A549 (cell line): Measurements from ENCODE around the gene SMG9. TPM values are rescaled to one million over a fixed set of nuclear protein-coding genes. Genes with fewer than 3 reads are reported as not detected.
"Not testable (repeated sequence)": the region's sequence is repeated elsewhere in the genome, so short reads cannot be mapped to it uniquely, and the experiment has no call there.

Source experiments
- ATAC-seq, 2 experiments: fragments of 200-7000 bp in 1 of 2; fragments of >200 bp in 1 of 2; cut with Nextera tagmentation in 1 of 2; cut with Tn5 transposase in 1 of 2; 3 replicates each; pipeline versions ENCODE4 v1.8.0 to v1.9.1; 2018 to 2020; ENCODE audit warnings: mild to moderate bottlenecking in 1 of 2, moderate library complexity in 1 of 2
- CTCF ChIA-PET: fragments of 300-600 bp; sonication (Branson Sonifier 250); formaldehyde crosslinking; extraction: SDS; loops from one replicate; lab custom pipeline; 2021; ENCODE audit warnings: antibody characterized with exemption, inconsistent platforms; lab: Yijun Ruan, JAX
- POLR2A ChIA-PET: fragments of 350-600 bp; formaldehyde crosslinking; extraction: SDS; loops from one replicate; lab custom pipeline; 2021; ENCODE audit warnings: antibody characterized with exemption, inconsistent platforms; lab: Yijun Ruan, JAX
- DNase-seq, 2 experiments: peaks; one replicate each; pipeline versions ENCODE4 v3.0.0 to v3.0.0-alpha.2; 2011 to 2016; ENCODE audit warnings: low read depth in 1 of 2, low spot score in 1 of 2
- FAIRE-seq: peaks from 2 replicates; lab custom pipeline; 2011; peaks lifted over from hg19 to GRCh38; lab: Jason Lieb, UNC
- H3K27ac ChIP-seq, 2 experiments: fragments of >200 bp; sonication (Bioruptor Twin); formaldehyde crosslinking; 3 replicates each; pipeline ENCODE4 v1.5.1; 2016 to 2017
- H3K4me1 ChIP-seq: fragments of >200 bp; sonication (Bioruptor Twin); formaldehyde crosslinking; 3 replicates; pipeline ENCODE4 v1.6.1; 2016
- H3K4me2 ChIP-seq: fragments of >200 bp; sonication (Bioruptor Twin); formaldehyde crosslinking; 3 replicates; pipeline ENCODE4 v1.6.1; 2016
- H3K4me3 ChIP-seq: fragments of >200 bp; sonication (Bioruptor Twin); formaldehyde crosslinking; 3 replicates; pipeline ENCODE4 v1.5.1; 2016
- H3K9me3 ChIP-seq: fragments of >200 bp; sonication (Bioruptor Twin); formaldehyde crosslinking; 3 replicates; pipeline ENCODE4 v1.6.1; 2016
- ATOH8 ChIP-seq: fragments of 250-450 bp; sonication (Bioruptor Pico); IDR thresholded peaks from 2 replicates; pipeline ENCODE4 v1.5.0; 2020; ENCODE audit warnings: low read depth, mild to moderate bottlenecking, moderate library complexity
- BHLHE40 ChIP-seq: IDR thresholded peaks from 2 replicates; pipeline ENCODE4 v1.6.1; 2012; ENCODE audit warnings: low read depth, low read length, inconsistent platforms
- CEBPB ChIP-seq, 2 experiments: fragments of >200 bp in 1 of 2; sonication (Bioruptor Twin) in 1 of 2; formaldehyde crosslinking in 1 of 2; IDR thresholded peaks; 2 replicates each; pipeline ENCODE4 v1.6.1; 2012 to 2016
- FOSB ChIP-seq: fragments of 250-450 bp; sonication (Bioruptor Pico); IDR thresholded peaks from 2 replicates; pipeline ENCODE4 v1.5.0; 2020; ENCODE audit warnings: mild to moderate bottlenecking, moderate library complexity
- HOXB13 ChIP-seq: fragments of 250-450 bp; sonication (Bioruptor Pico); IDR thresholded peaks from 2 replicates; pipeline ENCODE4 v1.5.0; 2020; ENCODE audit warnings: low read depth, mild to moderate bottlenecking, moderate library complexity
- JUN ChIP-seq, 2 experiments: fragments of >200 bp; sonication (Bioruptor Twin); formaldehyde crosslinking; IDR thresholded peaks; 2 replicates in 1 of 2; 3 replicates in 1 of 2; pipeline ENCODE4 v1.6.1; 2016 to 2017
- JUNB ChIP-seq: fragments of >200 bp; sonication (Bioruptor Twin); formaldehyde crosslinking; IDR thresholded peaks from 2 replicates; pipeline ENCODE4 v1.6.1; 2016
- MAFK ChIP-seq: fragments of 450-650 bp; IDR thresholded peaks from 2 replicates; pipeline ENCODE4 v1.6.1; 2014; ENCODE audit not compliant: partially characterized antibody
- MAX ChIP-seq: IDR thresholded peaks from 2 replicates; pipeline ENCODE4 v1.6.1; 2012
- NFE2L2 ChIP-seq: fragments of 150-350 bp; conservative IDR thresholded peaks from 2 replicates; pipeline ENCODE4 v1.6.1; 2014; ENCODE audit warnings: low read length
- NPAS2 ChIP-seq: fragments of 250-450 bp; sonication (Bioruptor Pico); IDR thresholded peaks from 2 replicates; pipeline ENCODE4 v1.8.0; 2022; ENCODE audit warnings: mild to moderate bottlenecking, moderate library complexity, borderline replicate concordance
- PBX3 ChIP-seq: IDR thresholded peaks from 2 replicates; pipeline ENCODE4 v1.6.1; 2012
- PHF8 ChIP-seq: fragments of 200-600 bp; sonication (generic); IDR thresholded peaks from 2 replicates; pipeline ENCODE4 v1.6.1; 2016; ENCODE audit warnings: low read depth, mild to moderate bottlenecking, antibody characterized with exemption, moderate library complexity, borderline replicate concordance
- POLR2A ChIP-seq: IDR thresholded peaks from 2 replicates; pipeline ENCODE4 v1.6.1; 2012; ENCODE audit warnings: mild to moderate bottlenecking, low read length
- POLR2AphosphoS2 ChIP-seq: conservative IDR thresholded peaks from 2 replicates; pipeline ENCODE4 v1.6.1; 2012; ENCODE audit warnings: low read length, improper control_type of control experiment, inconsistent platforms
- RCOR1 ChIP-seq: fragments of 150-350 bp; IDR thresholded peaks from 2 replicates; pipeline ENCODE4 v1.6.1; 2014; ENCODE audit warnings: antibody characterized with exemption, low read length, low read depth
- REST ChIP-seq: fragments of 200-600 bp; sonication (generic); IDR thresholded peaks from 2 replicates; pipeline ENCODE4 v1.6.1; 2016; ENCODE audit warnings: antibody characterized with exemption, mild to moderate bottlenecking, moderate library complexity
- RFX5 ChIP-seq: fragments of 450-650 bp; IDR thresholded peaks from 2 replicates; pipeline ENCODE4 v1.7.1; 2014; ENCODE audit warnings: antibody characterized with exemption, mild to moderate bottlenecking, moderate library complexity
- ZNF302 ChIP-seq: fragments of 250-450 bp; sonication (Bioruptor Pico); IDR thresholded peaks from 2 replicates; pipeline ENCODE4 v1.9.0; 2021; ENCODE audit warnings: inconsistent platforms, mild to moderate bottlenecking, moderate library complexity
- ZSCAN20 ChIP-seq: fragments of 250-450 bp; sonication (Bioruptor Pico); IDR thresholded peaks from 2 replicates; pipeline ENCODE4 v1.8.0; 2022; ENCODE audit warnings: mild to moderate bottlenecking, moderate library complexity
- whole genome bisulfite sequencing: methylation state at CpG from one replicate; pipeline ENCODE4 v1.1.6; 2017; ENCODE audit errors: missing lambda C conversion rate; 5-methylcytosine and 5-hydroxymethylcytosine counted together
- polyA plus RNA-seq, 4 experiments: library from polyadenylated mRNA; depleted of rRNA in 3 of 4; stranded (reverse); fragments of >200 nt; fragmentation: RNase III in 1 of 4; extraction: RNeasy Plus Mini Kit Qiagen cat#74134 plus additional on column Dnase treatment in 1 of 4; gene quantifications; 2 replicates in 3 of 4; 3 replicates in 1 of 4; pipeline ENCODE4 v1.2.3, GENCODE V29; 2011 to 2017

The SMG9 gene
- polyA plus RNA-seq, 2 of the 4 experiments (the other 2 are of a cell fraction), result 14.2 to 44.2 TPM

GRCh38 chr19:43777163-43777695 is 22.5 kb upstream of the SMG9 start:
- FAIRE-seq, result no peak
- no peak for ATAC-seq
- Histone ChIP-seq H3K27ac (peak overlapping the region; percentile 35 to 95; a peak in 5 of 6 replicates), H3K4me3 (no peak overlapping the region), H3K9me3 (no peaks in the 10 kb centered on the region), H3K4me1 (peaks cover 54% of the 10 kb centered on the region), H3K4me2 (peak overlapping the region; percentile 47)
- TF ChIP-seq RCOR1, result no peak
- TF ChIP-seq POLR2A, result no peak
- no peak for TF ChIP-seq POLR2AphosphoS2
- TF ChIP-seq MAX, result no peak
- no peak for TF ChIP-seq NFE2L2
- no peak for TF ChIP-seq ATOH8 (CRISPR knock-in tag)
- POLR2A ChIA-PET, result interaction anchor here (1.5 to 4.3 kb wide), 2 partner anchors 12 to 22 kb away, joined by 6 to 19 read pairs; partner anchors contain the start of gene SMG9
- CTCF ChIA-PET, result interaction anchor here (0.7 to 24.0 kb wide), 7 partner anchors 15 to 800 kb away, joined by 3 to 565 read pairs (median 5); partner anchors contain the start of genes PLAUR and SMG9
- 9% methylated on average over 4 of the region's 4 CpGs for WGBS
- DNase-seq, result peak in 1 of 2 experiments; percentile 57

GRCh38 chr19:43776286-43776685 is 21.5 kb upstream of the SMG9 start:
- ChIA-PET CTCF (interaction anchor here (0.8 to 24.0 kb wide), 7 partner anchors 9 to 108 kb away, joined by 3 to 565 read pairs (median 3); partner anchors contain the start of genes PLAUR and SMG9), POLR2A (interaction anchor here (1.0 kb wide), 1 partner anchor 11 kb away, joined by 3 read pairs; no protein-coding TSS in a partner anchor)
- no peak overlapping the region for H3K4me3 ChIP-seq
- ATAC-seq, result no peak
- H3K4me1 ChIP-seq, result peaks cover 44% of the 10 kb centered on the region
- H3K9me3 ChIP-seq, result no peaks in the 10 kb centered on the region
- 86% methylated on average over 11 of the region's 11 CpGs for WGBS
- TF ChIP-seq CEBPB (IDR thresholded peaks at IDR 0.05), result no peak
- no peak for TF ChIP-seq JUN (IDR thresholded peaks at IDR 0.05)
- TF ChIP-seq NPAS2 (CRISPR knock-in tag), result no peak
- no peak for TF ChIP-seq BHLHE40
- TF ChIP-seq MAFK, result peak; percentile 94
- no peak for TF ChIP-seq ZNF302
- TF ChIP-seq HOXB13 (CRISPR knock-in tag), result no peak
- peak overlapping the region in 1 of 2 experiments; percentile 95; a peak in 1 of 6 replicates for H3K27ac ChIP-seq
- no peak for DNase-seq
- no peak for FAIRE-seq
- H3K4me2 ChIP-seq, result no peak overlapping the region

GRCh38 chr19:43775299-43775890 is 20.6 kb upstream of the SMG9 start:
- Histone ChIP-seq H3K27ac (no peak overlapping the region), H3K9me3 (no peaks in the 10 kb centered on the region), H3K4me1 (peaks cover 35% of the 10 kb centered on the region), H3K4me3 (no peak overlapping the region), H3K4me2 (no peak overlapping the region)
- ChIA-PET CTCF (interaction anchor here (0.5 to 24.0 kb wide), 7 partner anchors 10 to 107 kb away, joined by 3 to 565 read pairs (median 4); partner anchors contain the start of gene SMG9), POLR2A (interaction anchor here (1.0 kb wide), 1 partner anchor 10 kb away, joined by 3 read pairs; no protein-coding TSS in a partner anchor)
- no peak for DNase-seq
- WGBS, result 95% methylated on average over 7 of the region's 7 CpGs
- TF ChIP-seq JUNB (no peak), RFX5 (no peak), REST (no peak), ZNF302 (no peak), ZSCAN20 (CRISPR knock-in tag) (no peak), PHF8 (no peak), PBX3 (no peak), FOSB (CRISPR knock-in tag) (no peak)
- ATAC-seq, result no peak
- FAIRE-seq, result no peak

- H3K4me2 ChIP-seq, H3K9me3 ChIP-seq, FAIRE-seq, DNase-seq, H3K27ac ChIP-seq, ATAC-seq, H3K4me3 ChIP-seq, POLR2A ChIA-PET: not testable (repeated sequence)
- H3K4me1 ChIP-seq, result peaks cover 30% of the 10 kb centered on the region
- 95% methylated on average over 11 of the region's 11 CpGs for WGBS
- CTCF ChIA-PET, result interaction anchor here (0.6 to 24.0 kb wide), 5 partner anchors 10 to 122 kb away, joined by 3 to 565 read pairs (median 7); partner anchors contain the start of gene SMG9
Measured at GRCh38 chr19:43774940-43775258, 20.1 kb upstream of the SMG9 start.
